Sigmoid colon (tissue), 4 donors: Measurements from ENCODE around the gene KRT83.

Experiments
- CTCF ChIP-seq, 4 experiments: fragments of 450-650 bp in 3 of 4; fragments of 200-600 bp in 1 of 4; IDR thresholded peaks; one replicate each; pipeline ENCODE4 v1.5.1; 2016 to 2019; ENCODE audit warnings: antibody characterized with exemption in 4 of 4, mild to moderate bottlenecking in 3 of 4, moderate library complexity in 2 of 4
- EP300 ChIP-seq, 4 donors: sonication (generic); formaldehyde crosslinking; IDR thresholded peaks; one replicate each; pipeline ENCODE4 v1.6.1; 2017; ENCODE audit warnings: antibody characterized with exemption in 4 of 4
- POLR2A ChIP-seq, 2 donors: fragments of 450-650 bp; IDR thresholded peaks; one replicate each; pipeline ENCODE4 v1.6.1; 2016; ENCODE audit warnings: antibody characterized with exemption in 2 of 2, mild to moderate bottlenecking in 2 of 2, moderate library complexity in 2 of 2
- POLR2AphosphoS5 ChIP-seq, 4 donors: sonication (generic); formaldehyde crosslinking; IDR thresholded peaks; one replicate each; pipeline ENCODE4 v1.6.1; 2017; ENCODE audit warnings: antibody characterized with exemption in 4 of 4

GRCh38 chr12:52264435-52264825 is 56.8 kb downstream of the KRT83 start:
- TF ChIP-seq CTCF (IDR thresholded peaks at IDR 0.05): no peak
- TF ChIP-seq EP300 (IDR thresholded peaks at IDR 0.05): no peak
- TF ChIP-seq POLR2AphosphoS5 (IDR thresholded peaks at IDR 0.05): no peak
- TF ChIP-seq POLR2A (IDR thresholded peaks at IDR 0.05): no peak
